ENCODE measurements around the gene C1QTNF12. TPM values are rescaled to one million over a fixed set of nuclear protein-coding genes. Genes with fewer than 3 reads are reported as not detected.

Gene C1QTNF12
- total RNA-seq, 1 donor from 2014 or later: 1.7 TPM

- H3K4me3 Mint-ChIP-seq (ENCODE audit: low read depth): no peak overlapping the region
- no peaks in the 10 kb centered on the region for H3K9me3 Mint-ChIP-seq (ENCODE audit: low read depth)
- no peak for TF ChIP-seq CTCF (IDR thresholded peaks at IDR 0.05; ENCODE audit: unreplicated experiment)
- no peaks in the 10 kb centered on the region for H3K27me3 Mint-ChIP-seq
- no peak for DNase-seq (ENCODE audit: low spot score, unreplicated experiment)
- no peak overlapping the region for H3K27ac Mint-ChIP-seq
- no peaks in the 10 kb centered on the region for H3K36me3 Mint-ChIP-seq (ENCODE audit: insufficient read depth)
- no peaks in the 10 kb centered on the region for H3K4me1 Mint-ChIP-seq (ENCODE audit: low read depth)
Measured at GRCh38 chr1:1292851-1293250, 46.3 kb upstream of the C1QTNF12 start.

DNA sequence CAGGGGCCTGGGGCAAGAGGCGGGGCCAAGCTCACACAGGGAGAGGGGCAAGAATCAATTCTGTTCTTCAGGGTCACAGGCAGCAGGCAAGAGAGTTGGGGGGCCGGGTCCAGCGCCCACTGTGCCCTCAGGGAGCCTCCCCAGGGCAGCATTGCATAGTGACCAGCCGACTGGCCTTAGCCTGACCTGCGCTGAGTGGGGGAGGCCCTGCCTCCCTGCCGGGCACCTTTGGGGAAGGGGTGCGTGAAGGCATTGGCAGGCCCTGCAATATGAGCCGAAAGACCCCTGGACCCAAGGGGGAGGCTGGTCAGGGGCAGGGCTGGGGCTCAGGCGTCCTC lies 45.9 kb upstream of the C1QTNF12 start:
- H3K4me3 Mint-ChIP-seq (ENCODE audit: low read depth): no peak overlapping the region

GRCh38 chr1:1291548-1292441 lies 45.3 kb upstream of the C1QTNF12 start:
- Mint-ChIP-seq H3K36me3 (ENCODE audit: insufficient read depth) (no peaks in the 10 kb centered on the region), H3K4me3 (ENCODE audit: low read depth) (no peak overlapping the region), H3K4me1 (ENCODE audit: low read depth) (no peaks in the 10 kb centered on the region), H3K27ac (no peak overlapping the region), H3K27me3 (no peaks in the 10 kb centered on the region), H3K9me3 (ENCODE audit: low read depth) (no peaks in the 10 kb centered on the region)
- peak; percentile 73 for TF ChIP-seq CTCF (IDR thresholded peaks at IDR 0.05; ENCODE audit: unreplicated experiment)
- peak; percentile 59 for DNase-seq (ENCODE audit: low spot score, unreplicated experiment)

More for the DNA sequence above, 45.9 kb upstream of the C1QTNF12 start:
- Mint-ChIP-seq H3K9me3 (ENCODE audit: low read depth) (no peaks in the 10 kb centered on the region), H3K27ac (no peak overlapping the region), H3K36me3 (ENCODE audit: insufficient read depth) (no peaks in the 10 kb centered on the region), H3K27me3 (no peaks in the 10 kb centered on the region), H3K4me1 (ENCODE audit: low read depth) (no peaks in the 10 kb centered on the region)
- no peak for TF ChIP-seq CTCF (IDR thresholded peaks at IDR 0.05; ENCODE audit: unreplicated experiment)
- DNase-seq (ENCODE audit: low spot score, unreplicated experiment): no peak

- no peaks in the 10 kb centered on the region for H3K27me3 Mint-ChIP-seq
- H3K27ac Mint-ChIP-seq: no peak overlapping the region
- no peak overlapping the region for H3K4me3 Mint-ChIP-seq (ENCODE audit: low read depth)
- H3K9me3 Mint-ChIP-seq (ENCODE audit: low read depth): no peaks in the 10 kb centered on the region
- no peak for TF ChIP-seq CTCF (IDR thresholded peaks at IDR 0.05; ENCODE audit: unreplicated experiment)
- H3K4me1 Mint-ChIP-seq (ENCODE audit: low read depth): no peaks in the 10 kb centered on the region
- no peak for DNase-seq (ENCODE audit: low spot score, unreplicated experiment)
- no peaks in the 10 kb centered on the region for H3K36me3 Mint-ChIP-seq (ENCODE audit: insufficient read depth)
Measured at GRCh38 chr1:1291023-1291528, 44.6 kb upstream of the C1QTNF12 start.

GRCh38 chr1:1290238-1290731 lies 43.8 kb upstream of the C1QTNF12 start:
- H3K36me3 Mint-ChIP-seq (ENCODE audit: insufficient read depth): no peaks in the 10 kb centered on the region
- no peaks in the 10 kb centered on the region for H3K9me3 Mint-ChIP-seq (ENCODE audit: low read depth)
- no peak overlapping the region for H3K27ac Mint-ChIP-seq
- DNase-seq (ENCODE audit: low spot score, unreplicated experiment): peak; percentile 66
- no peaks in the 10 kb centered on the region for H3K27me3 Mint-ChIP-seq
- no peaks in the 10 kb centered on the region for H3K4me1 Mint-ChIP-seq (ENCODE audit: low read depth)
- no peak overlapping the region for H3K4me3 Mint-ChIP-seq (ENCODE audit: low read depth)
- TF ChIP-seq CTCF (IDR thresholded peaks at IDR 0.05; ENCODE audit: unreplicated experiment): peak; percentile 56

All from progenitor cell of endocrine pancreas (in vitro differentiated cells).